SK-MEL-5 (cell line): ENCODE measurements around the gene PTGR3. TPM values are rescaled to one million over a fixed set of nuclear protein-coding genes. Genes with fewer than 3 reads are reported as not detected.
A peak's percentile ranks its signal among the peaks of the same experiment; 100 is the strongest.
"Not testable (repeated sequence)": the region's sequence is repeated elsewhere in the genome, so short reads cannot be mapped to it uniquely, and the experiment has no call there.

Experiments
- DNase-seq: peaks from one replicate; pipeline ENCODE4 v3.0.0-alpha.2; 2016; ENCODE audit warnings: low read depth, low spot score
- in situ Hi-C: cut with HindIII; loops from 2 replicates; pipeline ENCODE4 v1.10.0; 2016; ENCODE audit warnings: low sequenced_read_pairs, high pct_unique_total_duplicates, low pct_unique_long_range_greater_than_20kb
- total RNA-seq: library from RNA; depleted of rRNA; stranded (reverse); fragments of >200 nt; shearing (Covaris generic); gene quantifications from 2 replicates; pipeline ENCODE4 v1.2.3, GENCODE V29; 2014

PTGR3 gene
- total RNA-seq, 1 experiment from 2014 or later = 10.0 TPM

- in situ Hi-C loops = no loop called here
- DNase-seq = no peak
Measured at GRCh38 chr18:75192899-75193298, 16.0 kb downstream of the PTGR3 start.

DNA sequence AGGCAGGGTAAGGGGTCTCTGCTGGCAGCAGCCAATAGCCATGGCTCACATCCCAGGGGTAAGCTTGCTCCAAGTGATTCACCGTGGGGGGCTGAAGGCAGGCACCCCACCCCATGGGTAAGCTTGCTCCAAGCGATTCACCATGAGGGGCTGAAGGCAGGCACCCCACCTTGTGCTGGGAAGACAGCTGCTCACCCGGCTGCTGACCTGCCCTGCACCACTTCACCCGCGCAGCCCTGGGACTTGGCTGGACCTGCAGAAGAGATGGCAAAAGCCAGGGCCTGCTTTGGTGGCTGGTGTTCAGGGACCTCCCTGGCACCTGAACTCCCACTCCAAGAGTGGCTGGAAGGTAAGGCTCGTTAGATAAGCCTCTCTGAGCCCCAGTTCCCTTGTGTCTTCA lies 19.2 kb downstream of the PTGR3 start:
- no peak for DNase-seq
- in situ Hi-C loops = no loop called here

DNA sequence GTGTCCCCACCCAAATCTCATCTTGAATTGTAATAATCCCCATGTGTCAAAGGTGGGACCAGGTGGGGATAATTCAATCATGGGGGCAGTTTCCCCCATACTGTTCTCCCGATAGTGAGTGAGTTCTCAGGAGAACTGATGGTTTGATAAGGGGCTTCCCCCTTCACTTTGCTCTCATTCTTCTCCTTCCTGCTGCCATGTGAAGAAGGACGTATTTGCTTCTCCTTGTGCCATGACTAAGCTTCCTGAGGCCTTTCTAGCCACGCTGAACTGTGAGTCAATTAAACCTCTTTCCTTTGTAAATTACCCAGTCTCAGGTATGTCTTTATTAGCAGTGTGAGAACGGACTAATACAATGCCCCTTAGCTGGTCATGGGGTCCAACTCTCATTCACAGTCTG lies 21.2 kb downstream of the PTGR3 start:
- in situ Hi-C loops, DNase-seq: not testable (repeated sequence)

- in situ Hi-C loops = no loop called here
- DNase-seq = no peak
Measured at GRCh38 chr18:75185460-75185859, 23.5 kb downstream of the PTGR3 start.

- in situ Hi-C loops = no loop called here
- no peak for DNase-seq
Measured at GRCh38 chr18:75183973-75184493, 24.9 kb downstream of the PTGR3 start.

DNA sequence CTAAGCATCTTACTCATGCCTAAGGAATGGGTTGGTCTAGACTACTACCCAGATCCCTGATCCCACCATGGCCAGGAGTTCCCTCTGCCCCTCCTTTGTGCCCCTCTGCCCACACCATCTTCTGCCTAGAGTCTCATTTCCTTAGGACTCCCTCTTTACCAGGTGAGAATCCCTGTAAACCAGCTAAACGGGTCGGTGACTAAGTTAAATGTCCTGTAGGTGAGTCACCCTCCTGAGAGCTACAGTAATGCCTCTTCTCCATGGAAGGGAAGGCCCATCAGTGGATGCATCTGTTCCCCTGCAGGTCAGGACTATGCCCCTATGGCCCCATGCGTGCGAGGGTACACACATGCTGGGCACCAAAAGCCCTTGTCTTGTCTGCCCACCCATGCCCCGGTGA lies 25.4 kb downstream of the PTGR3 start:
- in situ Hi-C loops = no loop called here
- no peak for DNase-seq

DNA sequence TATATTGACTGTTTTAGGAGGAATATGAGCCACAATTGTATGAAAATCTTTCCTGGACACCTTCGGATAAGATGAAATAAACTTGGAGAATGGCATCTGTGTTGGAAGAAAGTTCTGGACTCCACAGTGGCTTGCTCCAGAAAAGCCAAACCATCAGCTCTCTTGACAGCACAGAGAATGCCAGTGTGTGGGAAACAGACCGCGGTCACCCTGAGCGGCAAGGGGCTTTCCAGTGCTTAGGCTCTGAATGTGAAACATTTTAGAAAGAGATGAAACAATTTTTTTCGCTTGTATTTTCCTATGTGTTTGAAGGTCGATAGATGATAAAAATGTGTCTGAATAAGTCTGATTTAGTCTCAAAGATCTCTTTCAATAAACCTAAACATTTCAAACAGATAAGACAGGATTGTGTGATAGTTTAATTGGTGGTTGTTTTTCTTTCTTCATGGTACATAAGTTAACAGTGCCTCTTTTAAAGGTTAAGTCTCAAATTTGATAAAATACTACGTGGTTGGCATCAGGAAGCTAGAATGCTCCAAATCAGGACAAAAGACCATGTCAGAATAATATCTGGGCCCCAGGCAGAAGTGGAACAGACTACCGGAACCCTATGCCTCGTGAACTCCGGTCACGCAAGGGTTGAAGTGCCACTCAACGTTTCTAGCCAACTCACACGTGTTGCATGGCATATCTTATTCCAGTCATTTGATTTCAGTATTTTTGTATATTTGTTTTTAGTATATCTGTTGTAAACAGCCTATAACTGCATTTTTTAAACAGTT lies 28.9 kb downstream of the PTGR3 start:
- in situ Hi-C loops = no loop called here
- peak; percentile 52 for DNase-seq

GRCh38 chr18:75178376-75178775 lies 30.6 kb downstream of the PTGR3 start:
- DNase-seq = no peak
- in situ Hi-C loops = no loop called here

DNA sequence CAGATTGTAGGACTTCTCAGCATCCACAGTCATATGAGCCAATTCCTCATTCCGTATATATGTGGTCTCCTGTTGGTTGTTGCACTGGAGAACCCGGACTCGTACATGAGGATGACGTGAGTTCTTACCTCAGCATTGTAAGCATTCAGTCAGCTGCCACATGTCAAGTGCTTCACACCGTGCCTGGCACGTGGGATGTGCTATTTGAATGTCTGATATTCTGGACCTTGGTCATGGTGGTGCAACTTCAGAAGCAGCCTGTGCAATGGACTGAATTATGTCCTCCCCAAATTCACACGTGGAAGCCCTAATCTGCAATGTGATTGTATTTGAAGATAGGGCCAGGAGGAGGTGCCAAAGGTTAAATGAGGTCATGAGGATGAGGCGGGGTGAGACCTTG lies 32.1 kb downstream of the PTGR3 start:
- DNase-seq = no peak
- in situ Hi-C loops = no loop called here

DNA sequence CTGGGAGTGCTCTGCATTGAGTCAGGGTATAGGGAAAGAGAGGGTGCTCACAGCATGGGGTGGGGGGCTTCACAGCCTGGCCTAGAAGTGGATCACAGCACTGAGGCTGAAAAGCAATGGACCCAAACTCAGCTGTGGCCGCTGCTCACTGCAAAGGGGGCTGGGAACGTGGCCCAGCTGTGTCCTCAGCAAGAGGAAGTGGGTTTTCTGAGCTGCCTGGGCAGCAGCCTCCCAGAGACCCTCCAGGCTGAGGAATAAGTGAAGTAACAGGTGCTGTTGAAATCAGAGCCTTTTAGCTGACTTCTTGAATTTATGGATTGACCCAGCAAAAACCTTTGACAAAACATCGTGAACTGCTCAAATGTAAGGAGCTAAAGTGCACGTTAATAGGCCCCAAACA lies 35.2 kb downstream of the PTGR3 start:
- DNase-seq = no peak
- in situ Hi-C loops = no loop called here

- in situ Hi-C loops = no loop called here
- peak; percentile 5 for DNase-seq
Measured at GRCh38 chr18:75173125-75173432, 35.9 kb downstream of the PTGR3 start.

DNA sequence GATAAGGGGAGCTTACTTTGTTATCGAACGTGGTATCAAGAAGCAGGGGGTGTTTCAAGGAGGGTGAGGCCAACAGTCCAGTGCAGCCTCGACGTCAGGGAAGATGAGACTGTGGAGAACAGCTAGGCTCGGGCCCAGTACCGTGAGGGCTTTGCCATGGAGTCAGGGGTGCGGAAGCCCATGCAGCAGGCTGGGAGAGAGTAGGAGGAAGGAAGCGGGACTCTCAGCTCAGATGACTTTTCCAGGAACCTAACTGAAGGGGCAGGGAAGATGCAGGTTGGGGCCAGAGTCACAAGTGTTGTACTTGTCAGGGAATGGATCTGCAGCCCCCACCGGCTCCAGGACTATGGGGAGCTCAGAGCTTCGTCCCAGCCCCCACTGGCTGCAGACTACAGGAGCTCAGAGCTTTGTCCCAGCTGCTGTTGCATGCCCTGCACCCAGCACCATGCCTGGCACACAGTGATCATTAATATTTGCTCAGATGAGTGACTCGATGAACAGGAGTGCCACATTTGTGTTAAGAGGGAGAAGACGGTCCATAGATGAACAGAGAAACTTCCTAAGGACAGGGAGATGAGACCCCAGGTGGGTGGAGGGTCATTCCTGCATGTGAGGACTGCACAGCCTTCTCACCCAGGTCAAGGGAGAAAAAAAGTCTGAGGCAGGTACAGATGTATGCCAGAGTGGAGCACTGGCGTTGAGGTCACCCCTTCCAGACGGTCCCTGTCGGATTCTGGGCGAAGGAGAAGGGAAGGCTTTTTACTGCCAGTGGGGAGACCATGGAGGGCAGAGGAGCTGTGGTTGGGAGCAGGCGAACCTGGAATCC lies 36.4 kb downstream of the PTGR3 start:
- in situ Hi-C loops = no loop called here
- no peak for DNase-seq

GRCh38 chr18:75170916-75171315 lies 38.0 kb downstream of the PTGR3 start:
- no peak for DNase-seq
- in situ Hi-C loops = no loop called here

DNA sequence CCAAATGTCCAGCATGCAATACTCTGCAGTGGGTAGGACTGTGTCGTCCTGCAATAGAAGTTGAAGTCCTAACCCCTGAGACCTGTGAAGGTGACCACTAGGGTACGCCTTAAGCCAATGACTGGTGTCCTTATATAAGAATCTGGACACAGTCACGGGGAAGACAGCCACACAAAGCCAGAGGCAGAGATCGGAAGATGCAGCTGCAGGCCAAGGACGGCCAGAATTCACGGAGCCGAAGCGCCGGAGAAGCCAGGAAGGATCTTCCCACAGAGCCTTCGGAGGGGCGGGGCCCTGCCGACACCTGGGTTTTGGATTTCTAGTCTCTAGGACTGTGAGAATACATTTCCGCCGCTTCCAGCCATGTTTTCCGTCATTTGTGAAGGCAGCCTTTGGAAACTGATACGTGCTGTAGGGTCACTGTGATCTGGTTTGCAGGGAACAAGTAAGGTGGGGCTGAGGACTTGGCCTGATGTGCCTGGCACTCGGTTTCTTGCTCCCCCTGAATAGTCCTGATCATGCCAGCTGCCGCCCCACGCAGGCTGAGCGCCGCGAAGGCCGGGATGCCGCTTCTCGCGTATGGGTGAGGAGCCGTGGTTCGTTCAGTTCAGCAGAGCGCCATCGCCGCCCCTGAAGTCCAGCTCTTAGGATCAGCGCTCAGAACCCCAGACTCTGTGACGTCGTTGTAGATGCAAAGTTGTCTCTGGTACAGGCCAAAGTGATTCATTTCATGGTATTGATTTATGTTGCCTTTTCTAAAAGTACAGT lies 38.7 kb downstream of the PTGR3 start:
- in situ Hi-C loops = no loop called here

GRCh38 chr18:75169411-75169810 lies 39.5 kb downstream of the PTGR3 start:
- in situ Hi-C loops = no loop called here
- no peak for DNase-seq

More for the DNA sequence above, 38.7 kb downstream of the PTGR3 start:
- DNase-seq = no peak

GRCh38 chr18:75168619-75169018 lies 40.3 kb downstream of the PTGR3 start:
- in situ Hi-C loops = no loop called here
- no peak for DNase-seq

- in situ Hi-C loops = no loop called here
- no peak for DNase-seq
Measured at GRCh38 chr18:75167759-75168618, 41.0 kb downstream of the PTGR3 start.
